ENCODE measurements around the gene DAAM2.

GRCh38 chr6:39901670-39902069, 109.5 kb downstream of the DAAM2 start:
- TF ChIP-seq YY1 (IDR thresholded peaks at IDR 0.05; ENCODE audit: insufficient read depth, insufficient read length) (no peak), SUZ12 (IDR thresholded peaks at IDR 0.05; ENCODE audit: extremely low read depth, insufficient read depth, insufficient read length) (no peak), ZNF274 (IDR thresholded peaks at IDR 0.05; ENCODE audit: low read depth, low read length) (no peak)

All from NT2/D1 (cell line).